Endothelial cell of umbilical vein (primary cell): Measurements from ENCODE around the gene ORC5.

ENCODE experiments used
- EZH2 ChIP-seq: IDR thresholded peaks from 2 replicates; pipeline ENCODE4 v1.6.1; 2012; ENCODE audit warnings: borderline replicate concordance, low read depth, mild to moderate bottlenecking, moderate library complexity, low read length, inconsistent platforms; ENCODE audit not compliant: severe bottlenecking
- MYC ChIP-seq: IDR thresholded peaks from one replicate; pipeline ENCODE4 v1.6.1; 2011; ENCODE audit warnings: mild to moderate bottlenecking, low read depth, low read length
- POLR2A ChIP-seq: IDR thresholded peaks from 2 replicates; pipeline ENCODE4 v1.6.1; 2012; ENCODE audit warnings: low read depth, mild to moderate bottlenecking, control low read depth, low read length
- POLR2AphosphoS5 ChIP-seq: IDR thresholded peaks from 2 replicates; pipeline ENCODE4 v1.6.1; 2012; ENCODE audit warnings: low read depth, mild to moderate bottlenecking, control low read depth, low read length, moderate library complexity; ENCODE audit not compliant: insufficient read depth
- TF ChIP-seq, protein P1 (sequence below), 2 donors: IDR thresholded peaks; 1 replicate in 1 of 2; 2 replicates in 1 of 2; pipeline ENCODE4 v1.5.1; 2011; ENCODE audit warnings: low read length in 2 of 2, mild to moderate bottlenecking in 2 of 2, moderate library complexity in 2 of 2, control low read depth in 1 of 2, inconsistent platforms in 1 of 2, low read depth in 1 of 2; ENCODE audit not compliant: insufficient read depth in 1 of 2; ENCODE audit errors: extremely low read depth in 1 of 2
- TF ChIP-seq, protein P2 (sequence below): IDR thresholded peaks from 2 replicates; pipeline ENCODE4 v1.6.1; 2011; ENCODE audit not compliant: insufficient read depth, insufficient read length

DNA sequence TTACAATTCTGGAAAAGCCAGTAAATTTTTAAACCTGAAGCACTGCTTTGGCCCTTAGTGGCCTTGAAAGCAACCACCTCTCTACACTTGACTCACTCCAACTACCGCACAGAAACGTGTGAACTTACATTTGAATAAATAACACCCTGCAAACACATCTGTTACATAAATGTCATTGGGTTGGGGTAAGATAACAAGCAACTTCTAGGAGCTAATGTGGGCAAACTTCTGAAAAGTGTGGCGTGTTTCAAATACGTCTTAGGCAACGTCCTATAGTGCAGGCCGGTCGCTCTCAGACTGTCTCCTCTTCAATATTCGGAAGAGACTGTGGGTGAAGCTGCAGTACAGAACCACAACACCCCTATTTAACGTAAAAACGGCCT lies 474 bp downstream of the ORC5 start:
- TF ChIP-seq, protein P1, sequence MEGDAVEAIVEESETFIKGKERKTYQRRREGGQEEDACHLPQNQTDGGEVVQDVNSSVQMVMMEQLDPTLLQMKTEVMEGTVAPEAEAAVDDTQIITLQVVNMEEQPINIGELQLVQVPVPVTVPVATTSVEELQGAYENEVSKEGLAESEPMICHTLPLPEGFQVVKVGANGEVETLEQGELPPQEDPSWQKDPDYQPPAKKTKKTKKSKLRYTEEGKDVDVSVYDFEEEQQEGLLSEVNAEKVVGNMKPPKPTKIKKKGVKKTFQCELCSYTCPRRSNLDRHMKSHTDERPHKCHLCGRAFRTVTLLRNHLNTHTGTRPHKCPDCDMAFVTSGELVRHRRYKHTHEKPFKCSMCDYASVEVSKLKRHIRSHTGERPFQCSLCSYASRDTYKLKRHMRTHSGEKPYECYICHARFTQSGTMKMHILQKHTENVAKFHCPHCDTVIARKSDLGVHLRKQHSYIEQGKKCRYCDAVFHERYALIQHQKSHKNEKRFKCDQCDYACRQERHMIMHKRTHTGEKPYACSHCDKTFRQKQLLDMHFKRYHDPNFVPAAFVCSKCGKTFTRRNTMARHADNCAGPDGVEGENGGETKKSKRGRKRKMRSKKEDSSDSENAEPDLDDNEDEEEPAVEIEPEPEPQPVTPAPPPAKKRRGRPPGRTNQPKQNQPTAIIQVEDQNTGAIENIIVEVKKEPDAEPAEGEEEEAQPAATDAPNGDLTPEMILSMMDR (IDR thresholded peaks at IDR 0.05; ENCODE audit: extremely low read depth in 1 of 2, insufficient read depth in 1 of 2, low read depth in 1 of 2, low read length in 2 of 2), result no peak
- TF ChIP-seq, protein P2, sequence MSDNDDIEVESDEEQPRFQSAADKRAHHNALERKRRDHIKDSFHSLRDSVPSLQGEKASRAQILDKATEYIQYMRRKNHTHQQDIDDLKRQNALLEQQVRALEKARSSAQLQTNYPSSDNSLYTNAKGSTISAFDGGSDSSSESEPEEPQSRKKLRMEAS, result no peak
- TF ChIP-seq MYC (no peak), EZH2 (no peak), POLR2AphosphoS5 (no peak), POLR2A (no peak)
